K562 (cell line): ENCODE measurements around the gene ATP13A1. TPM values are rescaled to one million over a fixed set of nuclear protein-coding genes. Genes with fewer than 3 reads are reported as not detected.
A peak's percentile ranks its signal among the peaks of the same experiment; 100 is the strongest.

ENCODE experiments used
- ASH1L ChIP-seq: fragments of 450-650 bp; IDR thresholded peaks from 2 replicates; pipeline ENCODE4 v1.6.1; 2018; ENCODE audit warnings: borderline replicate concordance, mild to moderate bottlenecking, low read depth; ENCODE audit not compliant: partially characterized antibody
- ETV6 ChIP-seq, 3 experiments: fragments of 150-350 bp in 1 of 3; sonication (generic) in 1 of 3; formaldehyde crosslinking in 1 of 3; IDR thresholded peaks; 2 replicates each; pipeline versions ENCODE4 v1.6.1 to v1.8.0; 2014 to 2022; ENCODE audit warnings: borderline replicate concordance in 2 of 3, low read depth in 2 of 3, antibody characterized with exemption in 1 of 3, low read length in 1 of 3, mild to moderate bottlenecking in 1 of 3, missing genetic modification reagents in 1 of 3
- FOXJ2 ChIP-seq: fragments of 200-800 bp; sonication (Bioruptor generic); IDR thresholded peaks from 2 replicates; pipeline ENCODE4 v1.6.1; 2016; ENCODE audit warnings: missing genetic modification characterization, missing compliant biosample characterization
- HMGN3 ChIP-seq: IDR thresholded peaks from 2 replicates; pipeline ENCODE4 v1.6.1; 2011; ENCODE audit warnings: borderline replicate concordance, low read depth, mild to moderate bottlenecking, mixed read lengths, low read length; ENCODE audit not compliant: insufficient read length; ENCODE audit errors: extremely low read depth
- MIER1 ChIP-seq: fragments of 450-650 bp; IDR thresholded peaks from 2 replicates; pipeline ENCODE4 v1.6.1; 2016; ENCODE audit warnings: antibody characterized with exemption, mild to moderate bottlenecking, low read depth
- NFIC ChIP-seq: fragments of 450-650 bp; IDR thresholded peaks from 2 replicates; pipeline ENCODE4 v1.6.1; 2017; ENCODE audit warnings: mild to moderate bottlenecking, inconsistent platforms
- SIN3B ChIP-seq: fragments of 450-650 bp; IDR thresholded peaks from 2 replicates; pipeline ENCODE4 v1.6.1; 2017; ENCODE audit warnings: low read depth, mild to moderate bottlenecking, moderate library complexity
- TOE1 ChIP-seq, 2 experiments: fragments of 450-650 bp in 1 of 2; sonication (generic) in 1 of 2; formaldehyde crosslinking in 1 of 2; IDR thresholded peaks; 2 replicates each; pipeline versions ENCODE4 v1.7.1 to v1.8.0; 2016 to 2022; ENCODE audit warnings: borderline replicate concordance in 2 of 2, mild to moderate bottlenecking in 2 of 2, antibody characterized with exemption in 1 of 2, inconsistent platforms in 1 of 2, low read depth in 1 of 2, missing genetic modification reagents in 1 of 2, moderate library complexity in 1 of 2
- ZNF12 ChIP-seq: sonication (generic); formaldehyde crosslinking; IDR thresholded peaks from 2 replicates; pipeline ENCODE4 v1.4.0; 2020; ENCODE audit warnings: mild to moderate bottlenecking, missing genetic modification reagents
- ZNF121 ChIP-seq: sonication (generic); formaldehyde crosslinking; conservative IDR thresholded peaks from 2 replicates; pipeline ENCODE4 v1.8.0; 2022; ENCODE audit warnings: missing genetic modification reagents
- ZNF23 ChIP-seq: fragments of 250-450 bp; sonication (Bioruptor Pico); IDR thresholded peaks from 2 replicates; pipeline ENCODE4 v1.4.0; 2020; ENCODE audit warnings: mild to moderate bottlenecking
- ZNF408 ChIP-seq: fragments of 250-450 bp; sonication (Bioruptor Pico); IDR thresholded peaks from 2 replicates; pipeline ENCODE4 v1.4.0; 2020; ENCODE audit warnings: low read depth, mild to moderate bottlenecking, moderate library complexity
- polyA plus RNA-seq, 8 experiments: library from polyadenylated mRNA; depleted of rRNA in 4 of 8; stranded (reverse) in 5 of 8; unstranded in 3 of 8; fragments of >200 nt; fragmentation: Nextera tagmentation in 2 of 8; fragmentation: Illumina TruSeq in 1 of 8; extraction: Ambion mirVana in 2 of 8; extraction: Trizol in 1 of 8; gene quantifications; 2 replicates each; pipeline versions ENCODE4 v1.2.1 to v1.2.3, GENCODE V29; 2011 to 2014; ENCODE audit warnings: inconsistent platforms in 1 of 8, missing spikeins in 1 of 8
- total RNA-seq, 7 experiments: library from RNA; depleted of rRNA in 6 of 7; stranded (reverse); fragments of >200 nt in 6 of 7; fragmentation: Illumina TruSeq in 2 of 7; extraction: Trizol in 2 of 7; gene quantifications; 2 replicates each; pipeline versions ENCODE4 v1.2.1 to v1.2.3, GENCODE V29; 2011 to 2021; ENCODE audit warnings: low replicate concordance in 1 of 7
- TF ChIP-seq, protein P1 (sequence below), 2 experiments: IDR thresholded peaks in 1 of 2; conservative IDR thresholded peaks in 1 of 2; 2 replicates each; pipeline ENCODE4 v1.6.1; 2016; ENCODE audit warnings: low read depth in 2 of 2, mild to moderate bottlenecking in 1 of 2, missing compliant biosample characterization in 1 of 2, missing genetic modification characterization in 1 of 2, moderate library complexity in 1 of 2
- TF ChIP-seq, protein P2 (sequence below): fragments of 250-450 bp; sonication (Bioruptor Pico); IDR thresholded peaks from 2 replicates; pipeline ENCODE4 v1.4.0; 2020
- TF ChIP-seq, protein P3 (sequence below): sonication (generic); formaldehyde crosslinking; IDR thresholded peaks from 2 replicates; pipeline ENCODE4 v1.8.1; 2022; ENCODE audit warnings: missing genetic modification reagents
- TF ChIP-seq, protein P4 (sequence below): fragments of 250-450 bp; sonication (Bioruptor Pico); IDR thresholded peaks from 2 replicates; pipeline ENCODE4 v1.5.1; 2021; ENCODE audit warnings: mild to moderate bottlenecking

The ATP13A1 gene
- total and polyA plus RNA-seq, 9 of the 15 experiments (the other 6 are each of a cell fraction or from before 2014, with no cell fraction given) = 0.90 to 83.8 (median 23.1) TPM

DNA sequence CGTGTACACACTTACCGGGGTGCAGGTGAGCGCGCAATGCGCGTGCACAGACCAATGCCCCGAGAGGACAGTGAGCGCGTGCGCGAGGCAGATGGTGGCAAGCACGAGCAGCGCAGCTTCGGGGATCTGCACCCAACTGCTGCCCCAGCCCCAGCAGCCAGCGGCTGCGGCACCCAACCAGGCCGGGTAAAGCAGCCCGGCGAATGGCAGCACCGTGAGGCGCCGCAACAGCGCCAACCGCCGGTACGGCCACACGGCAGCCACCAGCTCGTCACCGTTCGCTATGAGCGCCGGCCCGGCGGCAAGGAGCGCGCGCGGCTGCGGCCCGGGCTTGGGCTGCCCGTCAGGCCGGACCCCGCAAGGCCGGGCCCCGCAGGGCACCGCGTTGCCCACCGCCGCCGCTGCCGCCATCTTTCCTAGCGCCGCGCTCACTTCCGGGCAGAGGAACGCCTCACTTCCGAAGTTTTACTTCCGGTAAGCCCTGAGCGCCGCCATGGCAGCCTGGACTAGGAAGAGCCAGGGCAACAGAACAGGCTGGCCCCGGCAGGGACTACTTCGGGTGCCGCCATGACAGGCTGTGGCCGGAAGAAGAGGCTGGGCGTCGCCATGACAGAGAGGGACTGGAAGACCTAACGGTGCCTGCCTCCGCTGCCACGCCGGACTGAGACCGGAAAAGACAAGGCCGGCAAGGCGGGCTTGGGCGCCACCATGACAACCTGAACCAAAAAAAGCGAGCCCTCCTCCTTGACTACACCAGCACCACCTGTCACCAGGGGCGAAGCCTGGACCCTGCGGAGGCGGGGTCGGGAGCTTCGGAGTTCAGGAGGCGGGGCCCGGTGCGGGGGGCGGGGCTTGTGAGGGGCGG is at the start of gene ATP13A1 (continued):
- TF ChIP-seq, protein P1, sequence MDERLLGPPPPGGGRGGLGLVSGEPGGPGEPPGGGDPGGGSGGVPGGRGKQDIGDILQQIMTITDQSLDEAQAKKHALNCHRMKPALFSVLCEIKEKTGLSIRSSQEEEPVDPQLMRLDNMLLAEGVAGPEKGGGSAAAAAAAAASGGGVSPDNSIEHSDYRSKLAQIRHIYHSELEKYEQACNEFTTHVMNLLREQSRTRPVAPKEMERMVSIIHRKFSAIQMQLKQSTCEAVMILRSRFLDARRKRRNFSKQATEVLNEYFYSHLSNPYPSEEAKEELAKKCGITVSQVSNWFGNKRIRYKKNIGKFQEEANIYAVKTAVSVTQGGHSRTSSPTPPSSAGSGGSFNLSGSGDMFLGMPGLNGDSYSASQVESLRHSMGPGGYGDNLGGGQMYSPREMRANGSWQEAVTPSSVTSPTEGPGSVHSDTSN (CRISPR knock-in tag; IDR thresholded peaks at IDR 0.05; ENCODE audit: low read depth) = no peak
- TF ChIP-seq, protein P1 (tag; conservative IDR thresholded peaks at IDR 0.05; ENCODE audit: low read depth) = 0 out of 2 replicates have a peak, but pooled peaks have one; percentile 7
- peak; percentile 28 for TF ChIP-seq ASH1L
- peak; percentile 42; the same call in 1 of the 2 replicates for TF ChIP-seq ZNF23 (CRISPR knock-in tag)
- peak; percentile 28 for TF ChIP-seq HMGN3
- TF ChIP-seq, protein P2, sequence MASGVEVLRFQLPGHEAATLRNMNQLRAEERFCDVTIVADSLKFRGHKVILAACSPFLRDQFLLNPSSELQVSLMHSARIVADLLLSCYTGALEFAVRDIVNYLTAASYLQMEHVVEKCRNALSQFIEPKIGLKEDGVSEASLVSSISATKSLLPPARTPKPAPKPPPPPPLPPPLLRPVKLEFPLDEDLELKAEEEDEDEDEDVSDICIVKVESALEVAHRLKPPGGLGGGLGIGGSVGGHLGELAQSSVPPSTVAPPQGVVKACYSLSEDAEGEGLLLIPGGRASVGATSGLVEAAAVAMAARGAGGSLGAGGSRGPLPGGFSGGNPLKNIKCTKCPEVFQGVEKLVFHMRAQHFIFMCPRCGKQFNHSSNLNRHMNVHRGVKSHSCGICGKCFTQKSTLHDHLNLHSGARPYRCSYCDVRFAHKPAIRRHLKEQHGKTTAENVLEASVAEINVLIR (CRISPR knock-in tag) = peak; percentile 69
- TF ChIP-seq, protein P3, sequence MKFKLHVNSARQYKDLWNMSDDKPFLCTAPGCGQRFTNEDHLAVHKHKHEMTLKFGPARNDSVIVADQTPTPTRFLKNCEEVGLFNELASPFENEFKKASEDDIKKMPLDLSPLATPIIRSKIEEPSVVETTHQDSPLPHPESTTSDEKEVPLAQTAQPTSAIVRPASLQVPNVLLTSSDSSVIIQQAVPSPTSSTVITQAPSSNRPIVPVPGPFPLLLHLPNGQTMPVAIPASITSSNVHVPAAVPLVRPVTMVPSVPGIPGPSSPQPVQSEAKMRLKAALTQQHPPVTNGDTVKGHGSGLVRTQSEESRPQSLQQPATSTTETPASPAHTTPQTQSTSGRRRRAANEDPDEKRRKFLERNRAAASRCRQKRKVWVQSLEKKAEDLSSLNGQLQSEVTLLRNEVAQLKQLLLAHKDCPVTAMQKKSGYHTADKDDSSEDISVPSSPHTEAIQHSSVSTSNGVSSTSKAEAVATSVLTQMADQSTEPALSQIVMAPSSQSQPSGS (CRISPR knock-in tag) = peak; percentile 16; the same call in 1 of the 2 replicates
- TF ChIP-seq FOXJ2 (tag) = peak; percentile 89
- TF ChIP-seq ETV6 (IDR thresholded peaks at IDR 0.05; ENCODE audit: borderline replicate concordance in 1 of 2, low read depth in 2 of 2, low read length in 1 of 2) = peak; percentile 83 to 96; a peak in 3 of 4 replicates
- peak; percentile 78; the same call in 1 of the 2 replicates for TF ChIP-seq ETV6 (CRISPR knock-in tag; IDR thresholded peaks at IDR 0.05; ENCODE audit: borderline replicate concordance)
- no peak for TF ChIP-seq ZNF121 (CRISPR knock-in tag)
- 0 out of 2 replicates have a peak, but pooled peaks have one; percentile 34 for TF ChIP-seq TOE1 (IDR thresholded peaks at IDR 0.05; ENCODE audit: borderline replicate concordance)
- no peak for TF ChIP-seq TOE1 (CRISPR knock-in tag; IDR thresholded peaks at IDR 0.05; ENCODE audit: borderline replicate concordance, low read depth)
- TF ChIP-seq, protein P4, sequence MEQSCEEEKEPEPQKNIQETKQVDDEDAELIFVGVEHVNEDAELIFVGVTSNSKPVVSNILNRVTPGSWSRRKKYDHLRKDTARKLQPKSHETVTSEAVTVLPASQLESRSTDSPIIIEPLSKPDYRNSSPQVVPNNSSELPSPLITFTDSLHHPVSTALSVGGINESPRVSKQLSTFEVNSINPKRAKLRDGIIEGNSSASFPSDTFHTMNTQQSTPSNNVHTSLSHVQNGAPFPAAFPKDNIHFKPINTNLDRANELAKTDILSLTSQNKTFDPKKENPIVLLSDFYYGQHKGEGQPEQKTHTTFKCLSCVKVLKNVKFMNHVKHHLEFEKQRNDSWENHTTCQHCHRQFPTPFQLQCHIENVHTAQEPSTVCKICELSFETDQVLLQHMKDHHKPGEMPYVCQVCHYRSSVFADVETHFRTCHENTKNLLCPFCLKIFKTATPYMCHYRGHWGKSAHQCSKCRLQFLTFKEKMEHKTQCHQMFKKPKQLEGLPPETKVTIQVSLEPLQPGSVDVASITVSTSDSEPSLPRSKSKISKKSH (CRISPR knock-in tag) = no peak
- no peak for TF ChIP-seq NFIC
- TF ChIP-seq MIER1 = no peak
- peak; percentile 92 for TF ChIP-seq SIN3B
- 0 out of 2 replicates have a peak, but pooled peaks have one; percentile 60 for TF ChIP-seq ZNF12 (CRISPR knock-in tag)
- no peak for TF ChIP-seq ZNF408 (CRISPR knock-in tag)
